GM12878 (cell line): ENCODE results near the gene ARL3. TPM values are rescaled to one million over a fixed set of nuclear protein-coding genes. Genes with fewer than 3 reads are reported as not detected.

Experiments used
- ATAC-seq: fragments of 200-7000 bp; cut with Tn5 transposase; 3 replicates; pipeline ENCODE4 v1.9.1; 2020; ENCODE audit warnings: mild to moderate bottlenecking, moderate library complexity
- BruUV-seq: library from RNA; stranded (reverse); fragments of 400-500 nt; replicated peaks from 2 replicates; lab custom pipeline; 2021; lab: Mats Ljungman, UMichigan
- CTCF ChIA-PET: fragments of 300-600 bp; sonication (Branson Sonifier 250); formaldehyde crosslinking; extraction: SDS; loops from one replicate; lab custom pipeline; 2021; ENCODE audit warnings: inconsistent platforms; lab: Yijun Ruan, JAX
- POLR2A ChIA-PET: fragments of 350-600 bp; formaldehyde crosslinking; extraction: SDS; loops from one replicate; lab custom pipeline; 2021; ENCODE audit warnings: inconsistent platforms; lab: Charles Lee
- RAD21 ChIA-PET: fragments of 300-600 bp; sonication (Branson Sonifier 250); formaldehyde crosslinking; loops from one replicate; lab custom pipeline; 2023; ENCODE audit warnings: antibody characterized with exemption; ENCODE audit not compliant: unreplicated experiment; lab: Charles Lee
- SMC1A ChIA-PET: fragments of 300-600 bp; sonication (Branson Sonifier 250); formaldehyde crosslinking; loops from one replicate; lab custom pipeline; 2023; ENCODE audit not compliant: unreplicated experiment, uncharacterized antibody; lab: Charles Lee
- DNase-seq: peaks from one replicate; pipeline ENCODE4 v3.0.0-alpha.2; 2011; ENCODE audit warnings: low read depth, low spot score
- FAIRE-seq: peaks from 3 replicates; lab custom pipeline; 2011; peaks lifted over from hg19 to GRCh38; lab: Jason Lieb, UNC
- H2AFZ ChIP-seq: 2 replicates; pipeline ENCODE4 v1.6.0; 2011; ENCODE audit warnings: low read depth, low read length, control low read depth; ENCODE audit not compliant: control insufficient read depth
- H3K27ac ChIP-seq: 2 replicates; pipeline ENCODE4 v1.5.1; 2011; ENCODE audit warnings: control low read depth; ENCODE audit not compliant: control insufficient read depth, insufficient read depth
- H3K27me3 ChIP-seq, 2 experiments: replicated peaks in 1 of 2; 2 replicates each; pipeline versions ENCODE4 v1.6.0 to v1.6.1; 2011; ENCODE audit warnings: low read length in 1 of 2; ENCODE audit not compliant: control insufficient read depth in 2 of 2, insufficient read depth in 2 of 2
- H3K36me3 ChIP-seq, 2 experiments: 2 replicates each; pipeline ENCODE4 v1.5.1; 2011; ENCODE audit warnings: low read length in 1 of 2; ENCODE audit not compliant: control insufficient read depth in 2 of 2, insufficient read depth in 2 of 2
- H3K4me1 ChIP-seq: 2 replicates; pipeline ENCODE4 v1.6.1; 2011; ENCODE audit warnings: mild to moderate bottlenecking, low read length, moderate library complexity, mixed read lengths; ENCODE audit not compliant: control insufficient read depth, insufficient read depth
- H3K4me2 ChIP-seq: 2 replicates; pipeline ENCODE4 v1.6.0; 2011; ENCODE audit warnings: control low read depth; ENCODE audit not compliant: control insufficient read depth, insufficient read depth
- H3K4me3 ChIP-seq: fragments of 200-600 bp; sonication (generic); 2 replicates; pipeline ENCODE4 v1.5.1; 2016
- H3K79me2 ChIP-seq: 2 replicates; pipeline ENCODE4 v1.6.0; 2011; ENCODE audit warnings: low read length; ENCODE audit not compliant: control insufficient read depth, insufficient read depth
- H3K9ac ChIP-seq: 2 replicates; pipeline ENCODE4 v1.8.0; 2011; ENCODE audit warnings: low read length, control low read depth, mixed read lengths; ENCODE audit not compliant: control insufficient read depth, insufficient read depth
- H3K9me3 ChIP-seq: replicated peaks from 3 replicates; pipeline ENCODE4 v1.5.1; 2011; ENCODE audit warnings: mild to moderate bottlenecking, low read length; ENCODE audit not compliant: control insufficient read depth, insufficient read depth
- H4K20me1 ChIP-seq: 2 replicates; pipeline ENCODE4 v1.6.0; 2011; ENCODE audit not compliant: control insufficient read depth, insufficient read depth
- CBX5 ChIP-seq: sonication (generic); IDR thresholded peaks from 2 replicates; pipeline ENCODE4 v1.6.1; 2016; ENCODE audit warnings: low read depth, moderate library complexity, mild to moderate bottlenecking, inconsistent platforms
- E4F1 ChIP-seq: fragments of 450-650 bp; IDR thresholded peaks from 2 replicates; pipeline ENCODE4 v1.6.1; 2018; ENCODE audit warnings: borderline replicate concordance, mild to moderate bottlenecking; ENCODE audit not compliant: partially characterized antibody
- FOS ChIP-seq: IDR thresholded peaks from 3 replicates; pipeline ENCODE4 v1.6.1; 2011; ENCODE audit warnings: borderline replicate concordance; ENCODE audit not compliant: insufficient read length; ENCODE audit errors: extremely low read depth
- IRF4 ChIP-seq: IDR thresholded peaks from 2 replicates; pipeline ENCODE4 v1.6.1; 2011; ENCODE audit warnings: low read depth, low read length
- MTA3 ChIP-seq: IDR thresholded peaks from 2 replicates; pipeline ENCODE4 v1.6.1; 2012; ENCODE audit warnings: low read length, inconsistent platforms, borderline replicate concordance
- MYC ChIP-seq: IDR thresholded peaks from 2 replicates; pipeline ENCODE4 v1.6.1; 2011; ENCODE audit warnings: mild to moderate bottlenecking, low read length, moderate library complexity, inconsistent platforms; ENCODE audit not compliant: insufficient read depth, insufficient replicate concordance, insufficient read length, severe bottlenecking
- PRDM15 ChIP-seq: fragments of 450-650 bp; formaldehyde crosslinking; IDR thresholded peaks from 2 replicates; pipeline ENCODE4 v1.4.0; 2020; ENCODE audit warnings: mild to moderate bottlenecking, moderate library complexity
- RUNX3 ChIP-seq: IDR thresholded peaks from 2 replicates; pipeline ENCODE4 v1.6.1; 2012; ENCODE audit warnings: low read length, inconsistent platforms
- TCF7 ChIP-seq: IDR thresholded peaks from 2 replicates; pipeline ENCODE4 v1.6.1; 2014; ENCODE audit warnings: antibody characterized with exemption, borderline replicate concordance
- WGBS: methylation state at CpG from one replicate; pipeline ENCODE4 v1.1.6; 2016; ENCODE audit warnings: low lambda C conversion rate; ENCODE audit not compliant: insufficient replicate concordance, insufficient coverage; ENCODE audit errors: missing lambda C conversion rate; 5-methylcytosine and 5-hydroxymethylcytosine counted together
- in situ Hi-C: fragments of 300-500 bp; cut with MboI; formaldehyde crosslinking; loops from 9 replicates; pipeline ENCODE4 v1.14.3; 2018; ENCODE audit warnings: mixed read lengths
- intact Hi-C: fragments of 100-400 bp; cut with micrococcal nuclease; formaldehyde crosslinking; loops from one replicate; pipeline ENCODE4 v1.14.2; 2022; ENCODE audit not compliant: unreplicated experiment
- polyA plus RNA-seq, 11 experiments: library from polyadenylated mRNA; depleted of rRNA in 4 of 11; unstranded in 6 of 11; stranded (reverse) in 5 of 11; fragments of >200 nt; fragmentation: Nextera tagmentation in 4 of 11; fragmentation: Illumina TruSeq in 1 of 11; extraction: Ambion mirVana in 4 of 11; extraction: Trizol in 1 of 11; gene quantifications; 1 replicate in 1 of 11; 2 replicates in 10 of 11; pipeline versions ENCODE4 v1.2.1 to v1.2.3, GENCODE V29; 2011 to 2016; ENCODE audit warnings: inconsistent platforms in 2 of 11, missing spikeins in 2 of 11, low read depth in 1 of 11
- total RNA-seq, 4 experiments: library from RNA; depleted of rRNA in 3 of 4; stranded (reverse); fragments of >200 nt in 3 of 4; fragmentation: Illumina TruSeq in 1 of 4; extraction: Trizol in 1 of 4; gene quantifications; 2 replicates each; pipeline versions ENCODE4 v1.2.1 to v1.2.3, GENCODE V29; 2013 to 2021
- TF ChIP-seq, protein P1 (sequence below): fragments of 450-650 bp; IDR thresholded peaks from 2 replicates; pipeline ENCODE4 v1.6.1; 2016; ENCODE audit warnings: mild to moderate bottlenecking

Gene ARL3
- total and polyA plus RNA-seq, 10 of the 15 experiments (the other 5 are each of a cell fraction or from before 2014, with no cell fraction given), result 4.9 to 26.1 (median 11.0) TPM

GRCh38 chr10:102759497-102760210 is 45.5 kb upstream of the ARL3 start:
- Histone ChIP-seq H3K9ac (no peak overlapping the region), H3K79me2 (peaks cover 7% of the 10 kb centered on the region), H3K9me3 (peaks cover 3% of the 10 kb centered on the region; the same call in 2 of the 3 replicates), H3K27me3 (no peaks in the 10 kb centered on the region), H3K4me3 (no peak overlapping the region), H2AFZ (no peak overlapping the region), H3K36me3 (no peaks in the 10 kb centered on the region), H3K27ac (no peak overlapping the region), H3K4me1 (peaks cover 6% of the 10 kb centered on the region), H3K4me2 (no peak overlapping the region), H4K20me1 (no peaks in the 10 kb centered on the region)
- ChIA-PET SMC1A (interaction anchor here (0.5 to 1.0 kb wide), 2 partner anchors 9 to 165 kb away, joined by 3 read pairs; no protein-coding TSS in a partner anchor), CTCF (interaction anchor here (1.0 to 1.5 kb wide), 3 partner anchors 10 to 142 kb away, joined by 3 to 4 read pairs (median 3); no protein-coding TSS in a partner anchor), POLR2A (interaction anchor here (0.5 to 0.6 kb wide), 2 partner anchors 68 to 218 kb away, joined by 4 to 5 read pairs; no protein-coding TSS in a partner anchor), RAD21 (no interaction called here)
- no TSS peak for BruUV-seq
- peak; percentile 47 for FAIRE-seq
- 92% methylated on average over 3 of the region's 3 CpGs for WGBS
- in situ Hi-C loops, result no loop called here
- no peak for DNase-seq
- ATAC-seq, result no peak
- intact Hi-C loops, result no loop called here
- TF ChIP-seq RUNX3 (no peak), PRDM15 (CRISPR knock-in tag) (no peak), MTA3 (no peak), TCF7 (no peak), IRF4 (no peak), FOS (no peak), MYC (no peak), CBX5 (no peak), E4F1 (no peak)
- TF ChIP-seq, protein P1, sequence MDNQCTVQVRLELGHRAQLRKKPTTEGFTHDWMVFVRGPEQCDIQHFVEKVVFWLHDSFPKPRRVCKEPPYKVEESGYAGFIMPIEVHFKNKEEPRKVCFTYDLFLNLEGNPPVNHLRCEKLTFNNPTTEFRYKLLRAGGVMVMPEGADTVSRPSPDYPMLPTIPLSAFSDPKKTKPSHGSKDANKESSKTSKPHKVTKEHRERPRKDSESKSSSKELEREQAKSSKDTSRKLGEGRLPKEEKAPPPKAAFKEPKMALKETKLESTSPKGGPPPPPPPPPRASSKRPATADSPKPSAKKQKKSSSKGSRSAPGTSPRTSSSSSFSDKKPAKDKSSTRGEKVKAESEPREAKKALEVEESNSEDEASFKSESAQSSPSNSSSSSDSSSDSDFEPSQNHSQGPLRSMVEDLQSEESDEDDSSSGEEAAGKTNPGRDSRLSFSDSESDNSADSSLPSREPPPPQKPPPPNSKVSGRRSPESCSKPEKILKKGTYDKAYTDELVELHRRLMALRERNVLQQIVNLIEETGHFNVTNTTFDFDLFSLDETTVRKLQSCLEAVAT, result no peak
